HG02885 (cell line): Measurements from ENCODE around the gene CFAP251.
"Not testable (repeated sequence)": the region's sequence is repeated elsewhere in the genome, so short reads cannot be mapped to it uniquely, and the experiment has no call there.

ENCODE experiments used
- ATAC-seq: cut with Tn5 transposase; IDR thresholded peaks from one replicate; pipeline ENCODE4 v1.9.1; 2021; ENCODE audit warnings: mild to moderate bottlenecking; ENCODE audit not compliant: unreplicated experiment, poor library complexity

CFAP251 gene

GRCh38 chr12:121970581-121971300, 52.3 kb downstream of the CFAP251 start:
- ATAC-seq, result no peak

GRCh38 chr12:121974026-121974985, 55.9 kb downstream of the CFAP251 start:
- ATAC-seq, result no peak

GRCh38 chr12:121975021-121975420, 56.6 kb downstream of the CFAP251 start:
- ATAC-seq, result no peak

GRCh38 chr12:121976950-121977349, 58.6 kb downstream of the CFAP251 start:
- ATAC-seq, result no peak

GRCh38 chr12:121980191-121980891, 61.9 kb downstream of the CFAP251 start:
- no peak for ATAC-seq

GRCh38 chr12:121980892-121981272, 62.5 kb downstream of the CFAP251 start:
- no peak for ATAC-seq

- ATAC-seq, result no peak
Measured at GRCh38 chr12:121981456-121981855, 63.1 kb downstream of the CFAP251 start.

- ATAC-seq, result no peak
Measured at GRCh38 chr12:121982950-121983349, 64.6 kb downstream of the CFAP251 start.

GRCh38 chr12:121983536-121984210, 65.3 kb downstream of the CFAP251 start:
- no peak for ATAC-seq

GRCh38 chr12:121986489-121987245, 68.3 kb downstream of the CFAP251 start:
- no peak for ATAC-seq

- ATAC-seq, result not testable (repeated sequence)
Measured at GRCh38 chr12:121988519-121988918, 70.1 kb downstream of the CFAP251 start.

GRCh38 chr12:121989276-121990113, 71.1 kb downstream of the CFAP251 start:
- no peak for ATAC-seq

- no peak for ATAC-seq
Measured at GRCh38 chr12:121990114-121990647, 71.8 kb downstream of the CFAP251 start.

GRCh38 chr12:121990692-121991603, 72.6 kb downstream of the CFAP251 start:
- peak; percentile 52 for ATAC-seq

GRCh38 chr12:121992059-121992879, 73.9 kb downstream of the CFAP251 start:
- ATAC-seq, result peak; percentile 88
